Fibroblast of villous mesenchyme (primary cell): ENCODE data around the gene PUSL1. TPM values are rescaled to one million over a fixed set of nuclear protein-coding genes. Genes with fewer than 3 reads are reported as not detected.

Source experiments
- DNase-seq: peaks from one replicate; pipeline ENCODE4 v3.0.0-alpha.2; 2010; ENCODE audit warnings: low read depth
- H3K4me3 ChIP-seq: 2 replicates; pipeline ENCODE4 v1.5.1; 2011; ENCODE audit warnings: low read depth, mild to moderate bottlenecking, low read length
- CTCF ChIP-seq: IDR thresholded peaks from 2 replicates; pipeline ENCODE4 v1.5.1; 2012; ENCODE audit warnings: low read depth, mild to moderate bottlenecking, low read length; ENCODE audit not compliant: insufficient read depth
- total RNA-seq: library from RNA; depleted of rRNA; stranded (reverse); fragments of >200 nt; gene quantifications from 2 replicates; pipeline ENCODE4 v1.2.3, GENCODE V29; 2012

Gene PUSL1
- total RNA-seq, 1 donor: 25.0 TPM

- TF ChIP-seq CTCF: no peak
- peak; percentile 78 for DNase-seq
- H3K4me3 ChIP-seq: peak overlapping the region; percentile 76
Observed at GRCh38 chr1:1305300-1306069, 2.9 kb upstream of the PUSL1 start.

- DNase-seq: no peak
- peak overlapping the region; percentile 76 for H3K4me3 ChIP-seq
- peak; percentile 28 for TF ChIP-seq CTCF
Observed at GRCh38 chr1:1306070-1306660, 2.2 kb upstream of the PUSL1 start.

GRCh38 chr1:1306661-1307260 lies 1.6 kb upstream of the PUSL1 start:
- H3K4me3 ChIP-seq: peak overlapping the region; percentile 76
- no peak for TF ChIP-seq CTCF
- no peak for DNase-seq

GRCh38 chr1:1307261-1307922 lies 1.0 kb upstream of the PUSL1 start:
- H3K4me3 ChIP-seq: peak overlapping the region; percentile 76
- no peak for TF ChIP-seq CTCF
- no peak for DNase-seq

- no peak for DNase-seq
- TF ChIP-seq CTCF: no peak
- H3K4me3 ChIP-seq: peak overlapping the region; percentile 76
Observed at GRCh38 chr1:1308756-1309250, 406 bp downstream of the PUSL1 start.

- peak overlapping the region; percentile 76 for H3K4me3 ChIP-seq
- no peak for TF ChIP-seq CTCF
- no peak for DNase-seq
Observed at GRCh38 chr1:1309251-1310108, 1.1 kb downstream of the PUSL1 start.
